Epithelial cell of prostate (primary cell): ENCODE data around the gene CNN1.

Experiments used
- DNase-seq: peaks from one replicate; pipeline ENCODE4 v3.0.0-alpha.2; 2011; ENCODE audit warnings: low read depth, low spot score
- H3K27ac ChIP-seq: fragments of 450-650 bp; 2 replicates; pipeline ENCODE4 v1.5.1; 2017; ENCODE audit warnings: mild to moderate bottlenecking

Gene CNN1

GRCh38 chr19:11538232-11539036 is at the start of gene CNN1:
TSS of gene CNN1 (plus strand) at chr19:11538851. CDS start at chr19:11538928, 77 bp downstream.
- DNase-seq: no peak
- no peak within 1 kb of the TSS for H3K27ac ChIP-seq

GRCh38 chr19:11489378-11489777 is 49.3 kb upstream of the CNN1 start:
- H3K27ac ChIP-seq: no peak overlapping the region
- DNase-seq: no peak

- no peak for DNase-seq
Measured at GRCh38 chr19:11494634-11495285, 43.9 kb upstream of the CNN1 start.

GRCh38 chr19:11495481-11495880 is 43.2 kb upstream of the CNN1 start:
- no peak overlapping the region for H3K27ac ChIP-seq
- DNase-seq: no peak

More at GRCh38 chr19:11494634-11495285, 43.9 kb upstream of the CNN1 start:
- H3K27ac ChIP-seq: no peak overlapping the region

GRCh38 chr19:11495885-11496284 is 42.8 kb upstream of the CNN1 start:
- DNase-seq: no peak
- no peak overlapping the region for H3K27ac ChIP-seq

- H3K27ac ChIP-seq: no peak overlapping the region
- DNase-seq: peak; percentile 39
Measured at GRCh38 chr19:11496391-11497163, 42.1 kb upstream of the CNN1 start.

GRCh38 chr19:11499220-11499726 is 39.4 kb upstream of the CNN1 start:
- no peak for DNase-seq
- H3K27ac ChIP-seq: no peak overlapping the region

GRCh38 chr19:11499890-11500420 is 38.7 kb upstream of the CNN1 start:
- DNase-seq: no peak

GRCh38 chr19:11504502-11505031 is 34.1 kb upstream of the CNN1 start:
- no peak for DNase-seq
- H3K27ac ChIP-seq: peak overlapping the region; percentile 88

More at GRCh38 chr19:11499890-11500420, 38.7 kb upstream of the CNN1 start:
- no peak overlapping the region for H3K27ac ChIP-seq

GRCh38 chr19:11505032-11505503 is 33.6 kb upstream of the CNN1 start:
- DNase-seq: peak; percentile 77
- peak overlapping the region; percentile 88 for H3K27ac ChIP-seq

- H3K27ac ChIP-seq: peak within 1 kb of the TSS; percentile 88
- peak; percentile 59 for DNase-seq
Measured at GRCh38 chr19:11505504-11506100, 33.0 kb upstream of the CNN1 start, which contains the start of gene ZNF653. TSS of gene ZNF653 (minus strand) at chr19:11505839. CDS start at chr19:11505786, 53 bp downstream.

- peak overlapping the region; percentile 88 for H3K27ac ChIP-seq
- DNase-seq: no peak
Measured at GRCh38 chr19:11506101-11506555, 32.5 kb upstream of the CNN1 start.

- no peak overlapping the region for H3K27ac ChIP-seq
- no peak for DNase-seq
Measured at GRCh38 chr19:11506967-11507366, 31.7 kb upstream of the CNN1 start.

GRCh38 chr19:11507370-11508078 is 31.1 kb upstream of the CNN1 start:
- no peak for DNase-seq
- H3K27ac ChIP-seq: no peak overlapping the region

GRCh38 chr19:11510444-11510843 is 28.2 kb upstream of the CNN1 start:
- H3K27ac ChIP-seq: no peak overlapping the region
- no peak for DNase-seq

GRCh38 chr19:11513946-11514345 is 24.7 kb upstream of the CNN1 start:
- no peak for DNase-seq

GRCh38 chr19:11519138-11519537 is 19.5 kb upstream of the CNN1 start:
- no peak overlapping the region for H3K27ac ChIP-seq
- no peak for DNase-seq

More at GRCh38 chr19:11513946-11514345, 24.7 kb upstream of the CNN1 start:
- H3K27ac ChIP-seq: no peak overlapping the region

GRCh38 chr19:11528551-11529341 is 9.9 kb upstream of the CNN1 start, which contains the start of gene ECSIT:
TSS of gene ECSIT (minus strand) at chr19:11529134. CDS start at chr19:11519170, 9,964 bp downstream.
- peak; percentile 94 for DNase-seq

More at GRCh38 chr19:11528551-11529341, 9.9 kb upstream of the CNN1 start, which contains the start of gene ECSIT:
- H3K27ac ChIP-seq: peak within 1 kb of the TSS; percentile 80
